Cardiac muscle cell (in vitro differentiated cells and primary cell): Measurements from ENCODE around the gene VPS13A. TPM values are rescaled to one million over a fixed set of nuclear protein-coding genes. Genes with fewer than 3 reads are reported as not detected.

Experiments
- DNase-seq, 2 donors: peaks; one replicate each; pipeline versions ENCODE4 v3.0.0 to v3.0.0-alpha.2; 2010 to 2017; ENCODE audit warnings: low read depth in 1 of 2, low spot score in 1 of 2
- H3K27ac ChIP-seq: fragments of 200-600 bp; sonication (generic); 2 replicates; pipeline ENCODE4 v1.5.1; 2016
- H3K27me3 ChIP-seq: fragments of 200-600 bp; sonication (generic); 2 replicates; pipeline ENCODE4 v1.6.0; 2016; ENCODE audit warnings: control low read depth
- H3K36me3 ChIP-seq: fragments of 200-600 bp; sonication (generic); 2 replicates; pipeline ENCODE4 v1.5.1; 2016; ENCODE audit warnings: control low read depth
- H3K4me1 ChIP-seq: fragments of 200-600 bp; sonication (generic); 2 replicates; pipeline ENCODE4 v1.8.1; 2017; ENCODE audit warnings: low read depth, mild to moderate bottlenecking, mixed run types
- H3K4me3 ChIP-seq: fragments of 200-600 bp; sonication (generic); 2 replicates; pipeline ENCODE4 v1.5.1; 2016; ENCODE audit warnings: mild to moderate bottlenecking
- H3K9me3 ChIP-seq: fragments of 200-600 bp; sonication (generic); 2 replicates; pipeline ENCODE4 v1.5.1; 2017; ENCODE audit warnings: low read depth, mild to moderate bottlenecking, control low read depth
- polyA plus RNA-seq: library from polyadenylated mRNA; unstranded; fragments of >200 nt; fragmentation: Nextera tagmentation; extraction: Ambion mirVana; gene quantifications from 2 replicates; pipeline ENCODE4 v1.2.1, GENCODE V29; 2016
- total RNA-seq: library from RNA; depleted of rRNA; stranded (reverse); fragments of >200 nt; gene quantifications from 2 replicates; pipeline ENCODE4 v1.2.3, GENCODE V29; 2016
- TF ChIP-seq, protein P1 (sequence below): IDR thresholded peaks from 2 replicates; pipeline ENCODE4 v1.5.1; 2012; ENCODE audit warnings: low read depth, mild to moderate bottlenecking, low read length

VPS13A gene
- total and polyA plus RNA-seq, 2 experiments from 2014 or later = 10.7 to 32.3 TPM

- no peaks in the 10 kb centered on the region for H3K27me3 ChIP-seq
- H3K36me3 ChIP-seq = peaks cover 17% of the 10 kb centered on the region
- H3K4me3 ChIP-seq = no peak overlapping the region
- H3K27ac ChIP-seq = no peak overlapping the region
- DNase-seq = peak; percentile 14 to 40
- no peaks in the 10 kb centered on the region for H3K9me3 ChIP-seq
- TF ChIP-seq, protein P1, sequence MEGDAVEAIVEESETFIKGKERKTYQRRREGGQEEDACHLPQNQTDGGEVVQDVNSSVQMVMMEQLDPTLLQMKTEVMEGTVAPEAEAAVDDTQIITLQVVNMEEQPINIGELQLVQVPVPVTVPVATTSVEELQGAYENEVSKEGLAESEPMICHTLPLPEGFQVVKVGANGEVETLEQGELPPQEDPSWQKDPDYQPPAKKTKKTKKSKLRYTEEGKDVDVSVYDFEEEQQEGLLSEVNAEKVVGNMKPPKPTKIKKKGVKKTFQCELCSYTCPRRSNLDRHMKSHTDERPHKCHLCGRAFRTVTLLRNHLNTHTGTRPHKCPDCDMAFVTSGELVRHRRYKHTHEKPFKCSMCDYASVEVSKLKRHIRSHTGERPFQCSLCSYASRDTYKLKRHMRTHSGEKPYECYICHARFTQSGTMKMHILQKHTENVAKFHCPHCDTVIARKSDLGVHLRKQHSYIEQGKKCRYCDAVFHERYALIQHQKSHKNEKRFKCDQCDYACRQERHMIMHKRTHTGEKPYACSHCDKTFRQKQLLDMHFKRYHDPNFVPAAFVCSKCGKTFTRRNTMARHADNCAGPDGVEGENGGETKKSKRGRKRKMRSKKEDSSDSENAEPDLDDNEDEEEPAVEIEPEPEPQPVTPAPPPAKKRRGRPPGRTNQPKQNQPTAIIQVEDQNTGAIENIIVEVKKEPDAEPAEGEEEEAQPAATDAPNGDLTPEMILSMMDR = peak; percentile 35
- no peaks in the 10 kb centered on the region for H3K4me1 ChIP-seq
These were observed 38.5 kb downstream of the VPS13A start for GRCh38 chr9:77215874-77216273.

DNA sequence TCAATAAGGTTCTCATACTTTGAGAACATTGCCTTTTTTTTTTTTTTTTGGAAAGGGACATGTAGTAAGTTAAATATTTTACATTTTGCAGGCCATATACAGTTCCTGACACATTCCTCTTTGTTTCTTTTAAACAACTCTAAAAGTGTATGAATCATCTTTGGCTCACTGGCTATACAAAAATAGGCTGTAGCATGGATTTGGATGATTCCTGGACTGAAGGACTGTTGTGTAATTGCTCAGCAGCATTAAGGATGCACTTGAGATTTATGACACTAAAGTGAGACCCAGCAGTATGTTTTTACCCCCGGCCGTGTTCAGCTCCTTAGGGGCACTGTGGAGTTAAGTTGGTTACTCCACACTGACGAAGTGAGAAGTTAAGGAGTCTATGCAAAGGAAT, 41.3 kb downstream of the VPS13A start:
- no peaks in the 10 kb centered on the region for H3K9me3 ChIP-seq
- H3K4me3 ChIP-seq = no peak overlapping the region
- peaks cover 9% of the 10 kb centered on the region for H3K36me3 ChIP-seq
- TF ChIP-seq, protein P1 = no peak
- H3K27ac ChIP-seq = no peak overlapping the region
- no peaks in the 10 kb centered on the region for H3K27me3 ChIP-seq
- H3K4me1 ChIP-seq = peaks cover 4% of the 10 kb centered on the region
- peak in 1 of 2 donors; percentile 58 for DNase-seq

DNA sequence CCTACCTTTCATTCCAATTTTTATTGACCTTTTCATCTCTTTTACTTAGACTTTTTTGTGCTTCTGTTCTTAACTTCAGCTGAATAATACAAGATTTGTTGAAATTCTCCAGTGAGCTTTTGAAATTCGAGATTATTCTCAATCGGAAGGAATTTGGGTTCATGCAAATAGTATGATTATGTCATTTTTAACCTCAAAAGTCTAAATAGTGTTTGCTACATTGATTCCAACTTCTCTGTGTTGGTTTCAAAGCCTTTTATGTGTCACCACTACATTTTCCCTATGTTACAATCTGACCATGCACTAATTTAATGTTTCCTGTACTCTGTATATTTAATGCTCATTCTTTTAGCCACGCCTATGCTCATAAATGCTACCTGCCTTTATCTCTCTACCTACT, 44.1 kb downstream of the VPS13A start:
- Histone ChIP-seq H3K36me3 (peaks cover 9% of the 10 kb centered on the region), H3K9me3 (no peaks in the 10 kb centered on the region), H3K4me1 (peaks cover 4% of the 10 kb centered on the region), H3K27me3 (no peaks in the 10 kb centered on the region), H3K27ac (no peak overlapping the region), H3K4me3 (no peak overlapping the region)
- TF ChIP-seq, protein P1 = no peak
- no peak for DNase-seq

DNA sequence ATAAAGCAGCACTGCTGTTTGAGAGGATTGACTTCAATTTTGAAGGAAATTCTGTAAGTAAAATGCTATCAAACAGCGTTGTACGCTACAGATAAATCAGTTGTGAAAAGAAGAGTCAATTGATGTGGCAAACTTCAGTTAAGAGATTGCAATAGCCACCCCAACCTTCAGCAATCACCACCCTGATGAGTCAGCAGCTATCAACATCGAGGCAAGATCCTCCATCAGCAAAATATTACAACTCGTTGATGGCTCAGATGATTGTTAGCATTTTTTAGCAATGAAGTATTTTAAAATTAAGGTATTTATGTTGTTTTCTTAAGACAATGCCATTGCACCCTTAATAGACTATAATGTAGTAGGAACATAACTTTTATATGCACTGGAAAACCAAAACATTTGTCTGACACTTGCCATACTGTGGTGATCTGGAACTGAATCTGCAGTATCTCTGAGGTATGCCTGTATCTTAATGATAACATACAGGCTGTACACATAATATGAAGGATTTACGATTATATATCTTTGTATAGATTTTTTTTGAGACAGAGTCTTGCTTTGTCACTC, 47.5 kb downstream of the VPS13A start:
- H3K27ac ChIP-seq = no peak overlapping the region

GRCh38 chr9:77236693-77237092, 59.4 kb downstream of the VPS13A start:
- H3K27ac ChIP-seq = no peak overlapping the region
- TF ChIP-seq, protein P1 = no peak
- peaks cover 11% of the 10 kb centered on the region for H3K36me3 ChIP-seq
- H3K4me1 ChIP-seq = no peaks in the 10 kb centered on the region
- no peak overlapping the region for H3K4me3 ChIP-seq
- no peaks in the 10 kb centered on the region for H3K9me3 ChIP-seq
- no peaks in the 10 kb centered on the region for H3K27me3 ChIP-seq
- no peak for DNase-seq

More for the DNA sequence above, 47.5 kb downstream of the VPS13A start:
- Histone ChIP-seq H3K4me3 (no peak overlapping the region), H3K36me3 (peaks cover 31% of the 10 kb centered on the region), H3K4me1 (peaks cover 4% of the 10 kb centered on the region), H3K27me3 (no peaks in the 10 kb centered on the region), H3K9me3 (no peaks in the 10 kb centered on the region)
- TF ChIP-seq, protein P1 = no peak
- peak in 1 of 2 donors; percentile 17 for DNase-seq
